Breast epithelium (tissue), 3 donors: ENCODE measurements around the gene VGLL4.

Source experiments
- CTCF ChIP-seq, 3 donors: fragments of 450-650 bp; IDR thresholded peaks; one replicate each; pipeline ENCODE4 v1.5.1; 2016 to 2017; ENCODE audit warnings: antibody characterized with exemption in 3 of 3, mild to moderate bottlenecking in 3 of 3, moderate library complexity in 3 of 3
- POLR2A ChIP-seq: fragments of 450-650 bp; IDR thresholded peaks from one replicate; pipeline ENCODE4 v1.6.1; 2016; ENCODE audit warnings: antibody characterized with exemption, mild to moderate bottlenecking, moderate library complexity
- POLR2AphosphoS5 ChIP-seq, 3 donors: sonication (generic); formaldehyde crosslinking; IDR thresholded peaks; one replicate each; pipeline ENCODE4 v1.6.1; 2017; ENCODE audit warnings: antibody characterized with exemption in 3 of 3

DNA sequence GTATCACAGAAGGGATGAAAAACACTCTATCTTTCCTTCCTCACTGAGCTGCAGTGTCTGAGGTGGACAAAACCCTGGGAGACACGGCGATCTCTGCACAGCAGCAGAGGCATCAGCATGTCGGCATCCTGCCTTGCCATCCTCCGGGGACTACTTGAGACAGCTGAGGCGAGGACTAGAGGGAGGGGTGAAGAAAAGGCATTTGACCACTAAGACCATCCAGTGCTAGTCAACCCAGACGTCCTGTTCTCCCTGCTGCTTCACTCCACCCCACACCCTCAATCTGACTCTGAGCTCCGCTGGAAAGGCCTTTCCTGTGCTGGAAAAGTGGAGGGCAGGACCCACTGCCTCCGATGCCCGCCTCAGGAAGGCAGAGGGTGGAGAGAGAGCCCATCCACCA lies 67.3 kb downstream of the VGLL4 start:
- TF ChIP-seq POLR2A (no peak), CTCF (IDR thresholded peaks at IDR 0.05) (no peak), POLR2AphosphoS5 (IDR thresholded peaks at IDR 0.05) (no peak)
